Dendritic cell treated with granulocyte-macrophage colony-stimulating factor and Interleukin-4, amounts not matched to agents 40 ng/mL and 50 ng/mL, for 4 days (primary cell): ENCODE data around the gene TFDP1.

Experiments
- H3K27ac Mint-ChIP-seq: one replicate; pipeline ENCODE4 v1.8.0; 2022; ENCODE audit warnings: mild to moderate bottlenecking, mixed read lengths
- H3K27me3 Mint-ChIP-seq: one replicate; pipeline ENCODE4 v1.8.0; 2022; ENCODE audit warnings: mild to moderate bottlenecking, mixed read lengths
- H3K36me3 Mint-ChIP-seq: one replicate; pipeline ENCODE4 v1.8.0; 2022; ENCODE audit warnings: low read depth, mixed read lengths
- H3K4me1 Mint-ChIP-seq: one replicate; pipeline ENCODE4 v1.8.0; 2022; ENCODE audit warnings: low read depth, mixed read lengths
- H3K4me3 Mint-ChIP-seq: one replicate; pipeline ENCODE4 v1.8.0; 2022; ENCODE audit warnings: mild to moderate bottlenecking, moderate library complexity, mixed read lengths
- H3K9me3 Mint-ChIP-seq: one replicate; pipeline ENCODE4 v1.8.0; 2022; ENCODE audit warnings: mixed read lengths
- intact Hi-C: fragments of 100-400 bp; cut with micrococcal nuclease; formaldehyde crosslinking; loops from one replicate; pipeline ENCODE4 v1.15.0; 2022

TFDP1 gene

DNA sequence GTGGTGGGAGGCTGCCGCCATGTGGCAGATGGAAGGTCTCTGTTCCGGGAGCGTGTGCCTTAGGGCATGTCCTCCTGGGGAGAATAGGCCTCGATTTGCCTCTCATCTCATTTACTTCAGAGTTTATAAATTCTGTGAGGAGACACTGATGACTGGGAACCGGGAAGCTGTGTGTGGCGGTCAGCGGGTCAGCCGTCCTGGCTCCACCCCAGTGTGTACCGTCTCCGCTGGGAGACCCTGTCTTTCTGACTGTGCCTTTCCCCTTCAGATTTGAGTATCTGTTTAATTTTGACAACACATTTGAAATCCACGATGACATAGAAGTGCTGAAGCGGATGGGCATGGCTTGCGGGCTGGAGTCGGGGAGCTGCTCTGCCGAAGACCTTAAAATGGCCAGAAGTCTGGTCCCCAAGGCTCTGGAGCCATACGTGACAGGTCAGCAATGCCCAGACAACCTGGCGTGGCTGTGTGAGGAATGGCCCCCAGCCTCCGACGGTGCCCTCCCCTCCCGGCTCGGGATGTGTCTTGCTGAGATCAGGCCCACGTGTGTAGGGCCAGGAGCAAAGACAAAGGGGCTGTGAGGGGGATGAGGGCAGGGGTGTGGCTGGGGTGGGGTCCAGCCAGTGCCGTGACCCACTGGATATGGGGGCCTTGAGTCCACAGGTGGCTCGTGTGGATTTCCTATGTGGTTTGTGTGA is 51.9 kb downstream of the TFDP1 start:
- Mint-ChIP-seq H3K4me1 (no peaks in the 10 kb centered on the region), H3K27ac (no peak overlapping the region), H3K9me3 (peaks cover 43% of the 10 kb centered on the region), H3K4me3 (no peak overlapping the region), H3K36me3 (peaks cover 99% of the 10 kb centered on the region), H3K27me3 (no peaks in the 10 kb centered on the region)
- intact Hi-C loops = no loop called here

DNA sequence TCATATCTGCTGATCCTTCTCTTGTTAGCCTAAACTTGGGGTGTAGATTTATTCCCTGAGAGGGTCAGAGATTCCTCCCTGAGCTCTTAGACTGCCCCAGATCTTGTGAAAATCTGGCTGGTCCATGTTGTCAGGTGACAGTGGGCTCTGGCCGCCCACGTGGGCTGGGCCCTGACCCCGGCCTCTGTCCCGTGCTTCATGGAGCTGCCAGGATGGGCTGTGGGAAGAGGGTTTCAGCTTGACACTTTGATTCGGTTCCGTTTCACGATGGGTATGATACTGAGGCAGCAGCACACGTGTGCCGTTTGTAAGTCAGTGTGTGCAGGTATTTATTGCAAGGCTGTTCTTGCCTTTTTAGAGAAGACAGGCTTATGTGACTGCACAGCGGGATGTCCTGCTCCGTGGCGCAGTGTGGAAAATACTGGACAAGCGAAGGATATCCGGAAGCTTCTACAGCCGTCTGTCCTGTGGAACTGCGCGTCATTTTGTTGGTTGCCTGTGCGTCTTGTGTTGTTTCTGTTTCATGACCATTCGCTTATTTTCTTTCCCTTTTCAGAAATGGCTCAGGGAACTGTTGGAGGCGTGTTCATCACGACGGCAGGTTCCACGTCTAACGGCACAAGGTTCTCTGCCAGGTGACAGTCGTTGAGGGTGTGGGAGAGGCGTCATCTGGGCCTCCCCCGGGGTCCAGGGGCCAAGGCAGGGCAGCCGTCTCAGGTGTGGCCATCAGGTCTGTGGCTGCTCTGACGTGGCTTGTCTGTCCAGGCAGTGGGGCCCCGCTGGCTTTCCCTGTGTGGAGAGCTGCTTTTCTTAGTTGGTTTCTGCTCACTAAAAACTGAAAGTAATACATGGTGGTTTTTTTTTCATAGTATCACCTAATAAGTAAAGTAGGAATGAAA is 53.0 kb downstream of the TFDP1 start:
- Mint-ChIP-seq H3K36me3 (peaks cover 99% of the 10 kb centered on the region), H3K27me3 (no peaks in the 10 kb centered on the region)
- intact Hi-C loops = no loop called here

DNA sequence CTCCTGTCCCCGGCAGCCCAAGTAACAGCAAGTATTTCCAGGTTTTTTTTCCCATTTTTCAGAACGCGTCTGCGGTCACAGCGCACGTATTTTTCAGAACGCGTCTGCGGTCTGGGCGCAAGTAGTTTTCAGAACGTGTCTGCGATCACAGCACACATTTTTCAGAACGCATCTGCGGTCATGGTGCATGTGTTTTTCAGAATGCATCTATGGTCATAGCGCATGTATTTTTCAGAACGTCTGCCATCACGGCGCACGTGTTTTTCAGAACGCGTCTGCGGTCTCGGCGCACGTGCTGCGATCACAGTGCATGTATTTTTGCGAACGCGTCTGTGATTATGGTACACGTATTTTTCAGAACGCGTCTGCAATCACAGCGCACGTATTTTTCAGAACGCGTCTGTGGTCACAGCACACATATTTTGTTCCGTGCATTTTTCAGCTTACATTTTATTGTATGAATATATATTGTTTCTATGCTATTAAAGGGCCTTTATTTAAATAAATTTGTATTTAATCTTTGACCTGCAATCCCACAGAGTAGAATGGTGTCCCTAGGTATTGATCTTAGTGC is 53.7 kb downstream of the TFDP1 start:
- no peaks in the 10 kb centered on the region for H3K4me1 Mint-ChIP-seq
- peaks cover 94% of the 10 kb centered on the region for H3K36me3 Mint-ChIP-seq
- H3K27me3 Mint-ChIP-seq = no peaks in the 10 kb centered on the region
- no peak overlapping the region for H3K4me3 Mint-ChIP-seq
- no peak overlapping the region for H3K27ac Mint-ChIP-seq
- intact Hi-C loops = no loop called here
- peaks cover 62% of the 10 kb centered on the region for H3K9me3 Mint-ChIP-seq

More for the DNA sequence above, 53.0 kb downstream of the TFDP1 start:
- no peak overlapping the region for H3K4me3 Mint-ChIP-seq
- H3K27ac Mint-ChIP-seq = no peak overlapping the region
- H3K4me1 Mint-ChIP-seq = no peaks in the 10 kb centered on the region
- peaks cover 54% of the 10 kb centered on the region for H3K9me3 Mint-ChIP-seq

DNA sequence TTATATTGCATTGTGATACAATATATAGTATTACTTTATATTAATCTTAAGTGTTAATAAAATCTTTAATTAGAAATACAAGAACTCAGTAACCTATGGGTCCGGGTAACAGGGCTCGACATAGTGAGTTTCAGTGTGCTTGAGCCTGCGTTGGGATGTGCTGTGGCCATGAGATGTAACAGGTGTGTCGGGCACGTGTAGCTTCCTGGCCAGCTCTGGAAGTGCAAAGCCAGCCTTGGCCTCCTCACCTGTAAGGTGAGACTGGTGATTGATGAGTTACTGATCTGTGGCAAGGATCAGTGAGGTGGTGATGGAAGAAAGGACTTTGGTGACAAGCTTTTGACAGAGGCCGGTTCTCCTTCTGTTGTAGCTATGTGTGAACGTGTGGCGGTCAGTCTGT is 54.3 kb downstream of the TFDP1 start:
- Mint-ChIP-seq H3K36me3 (peaks cover 88% of the 10 kb centered on the region), H3K27ac (no peak overlapping the region), H3K9me3 (peaks cover 65% of the 10 kb centered on the region), H3K27me3 (no peaks in the 10 kb centered on the region), H3K4me3 (no peak overlapping the region), H3K4me1 (no peaks in the 10 kb centered on the region)
- intact Hi-C loops = no loop called here

DNA sequence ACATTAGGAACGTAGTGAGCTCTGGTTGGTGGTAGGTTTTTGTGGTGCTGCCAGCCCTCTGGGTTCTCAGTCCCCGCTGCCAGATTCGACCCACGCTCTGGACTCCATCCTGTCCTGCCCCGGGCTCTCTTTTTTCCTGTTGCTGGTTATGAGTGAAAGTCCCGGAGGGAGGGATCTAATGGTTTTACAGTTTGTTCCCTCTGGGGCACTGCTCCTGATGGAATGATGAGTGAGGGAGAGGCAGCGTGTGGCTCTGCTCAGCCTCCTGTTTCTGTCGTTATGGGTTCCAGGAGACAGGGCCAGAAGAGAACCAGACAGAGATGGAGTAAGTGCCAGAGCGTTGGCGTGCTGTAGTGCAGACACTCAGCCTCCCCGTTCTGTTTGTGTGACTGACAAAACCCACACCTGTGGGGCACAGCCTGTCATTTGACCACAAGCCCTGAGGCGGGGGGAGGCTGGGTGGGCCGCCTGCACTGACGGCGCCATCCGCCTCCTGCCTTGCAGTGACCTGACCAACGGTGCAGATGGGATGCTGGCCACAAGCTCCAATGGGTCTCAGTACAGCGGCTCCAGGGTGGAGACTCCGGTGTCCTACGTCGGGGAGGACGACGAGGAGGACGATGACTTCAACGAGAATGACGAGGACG is 55.2 kb downstream of the TFDP1 start:
- intact Hi-C loops = no loop called here
- Mint-ChIP-seq H3K4me3 (no peak overlapping the region), H3K27ac (no peak overlapping the region), H3K9me3 (peaks cover 72% of the 10 kb centered on the region), H3K36me3 (peaks cover 79% of the 10 kb centered on the region), H3K27me3 (no peaks in the 10 kb centered on the region), H3K4me1 (no peaks in the 10 kb centered on the region)

DNA sequence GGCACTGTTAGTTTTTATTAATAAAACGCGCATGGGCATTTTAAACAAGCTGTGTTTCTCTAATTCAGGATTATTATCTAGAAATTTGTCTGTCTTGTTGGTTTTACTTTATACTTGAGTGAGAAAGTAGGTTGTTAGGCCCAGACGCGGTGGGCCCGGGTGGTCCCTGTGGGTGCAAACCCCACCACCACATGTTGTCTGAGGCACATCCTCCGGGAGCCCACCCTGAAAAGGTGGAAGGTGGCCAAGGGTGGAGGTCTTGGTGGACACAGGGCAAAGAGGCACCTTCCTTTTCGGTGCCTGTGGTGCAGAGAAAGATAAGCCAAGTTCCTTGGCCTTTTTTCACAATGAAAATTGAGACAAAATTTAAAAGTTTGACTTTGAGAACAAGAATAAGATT is 56.9 kb downstream of the TFDP1 start:
- intact Hi-C loops = no loop called here
- Mint-ChIP-seq H3K36me3 (peaks cover 62% of the 10 kb centered on the region), H3K4me1 (peaks cover 2% of the 10 kb centered on the region), H3K27me3 (peaks cover 2% of the 10 kb centered on the region), H3K4me3 (no peak overlapping the region), H3K9me3 (peaks cover 78% of the 10 kb centered on the region), H3K27ac (no peak overlapping the region)

DNA sequence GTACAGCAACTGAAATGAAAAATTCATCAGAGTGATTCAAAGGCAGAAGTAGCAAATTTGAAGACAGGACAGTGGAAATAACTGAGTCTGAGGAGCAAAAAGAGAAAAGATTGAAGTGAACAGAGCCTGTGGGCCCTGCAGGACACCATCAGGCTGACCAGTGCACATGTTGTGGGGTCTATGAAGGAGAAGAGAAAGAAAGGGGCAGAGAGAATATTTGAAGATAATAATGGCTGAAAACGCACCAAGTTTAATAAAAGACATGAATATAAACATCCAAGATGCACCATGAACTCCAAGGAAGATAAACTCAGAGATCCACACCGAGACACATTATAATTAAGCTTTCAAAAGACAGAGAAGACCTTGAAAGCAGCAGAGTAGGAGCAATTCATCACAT is 58.0 kb downstream of the TFDP1 start:
- intact Hi-C loops = no loop called here
- no peak overlapping the region for H3K27ac Mint-ChIP-seq
- H3K4me1 Mint-ChIP-seq = peaks cover 14% of the 10 kb centered on the region
- H3K9me3 Mint-ChIP-seq = peaks cover 80% of the 10 kb centered on the region
- peaks cover 51% of the 10 kb centered on the region for H3K36me3 Mint-ChIP-seq
- no peak overlapping the region for H3K4me3 Mint-ChIP-seq
- H3K27me3 Mint-ChIP-seq = peaks cover 5% of the 10 kb centered on the region

DNA sequence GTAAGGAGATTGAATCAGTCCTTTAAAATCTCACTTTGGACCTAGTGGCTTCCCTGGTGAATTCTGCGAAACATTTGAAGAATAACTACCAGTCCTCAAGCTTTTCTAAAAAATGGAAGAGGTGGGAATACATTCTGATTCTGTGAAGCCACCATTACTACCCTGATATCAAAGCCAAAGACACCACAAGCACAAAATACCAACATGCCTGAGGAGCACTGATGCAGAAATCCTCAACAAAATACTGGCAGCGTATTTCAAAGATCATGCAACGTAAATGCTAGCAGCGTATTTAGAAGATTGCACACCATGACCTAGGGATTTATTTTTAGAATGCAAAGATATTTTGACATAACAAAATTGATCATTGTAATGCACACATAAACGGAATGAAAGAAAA is 59.0 kb downstream of the TFDP1 start:
- Mint-ChIP-seq H3K4me3 (no peak overlapping the region), H3K27ac (no peak overlapping the region), H3K9me3 (peaks cover 81% of the 10 kb centered on the region), H3K27me3 (peaks cover 5% of the 10 kb centered on the region), H3K36me3 (peaks cover 41% of the 10 kb centered on the region), H3K4me1 (peaks cover 22% of the 10 kb centered on the region)
- intact Hi-C loops = no loop called here

DNA sequence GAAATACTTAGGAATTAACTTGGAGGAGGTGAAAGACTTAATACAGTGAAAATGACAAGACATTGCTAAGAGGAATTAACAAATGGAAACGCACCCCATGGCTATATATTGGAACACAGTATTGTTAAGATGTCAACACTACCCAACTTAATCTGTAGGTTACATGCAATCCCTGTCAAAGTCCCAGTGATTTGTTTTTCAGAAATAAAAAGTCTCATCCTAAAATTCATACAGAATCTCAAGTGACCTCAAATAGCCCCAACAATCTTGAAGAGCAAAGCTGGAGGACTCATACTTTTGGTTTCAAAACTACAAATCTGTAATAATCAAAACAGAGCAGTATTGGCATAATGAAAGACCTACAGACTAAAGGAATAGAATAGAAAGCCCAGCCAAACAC is 60.2 kb downstream of the TFDP1 start:
- H3K27ac Mint-ChIP-seq = no peak overlapping the region
- peaks cover 5% of the 10 kb centered on the region for H3K27me3 Mint-ChIP-seq
- intact Hi-C loops = no loop called here
- H3K36me3 Mint-ChIP-seq = peaks cover 29% of the 10 kb centered on the region
- H3K9me3 Mint-ChIP-seq = peaks cover 69% of the 10 kb centered on the region
- peaks cover 22% of the 10 kb centered on the region for H3K4me1 Mint-ChIP-seq
- no peak overlapping the region for H3K4me3 Mint-ChIP-seq

DNA sequence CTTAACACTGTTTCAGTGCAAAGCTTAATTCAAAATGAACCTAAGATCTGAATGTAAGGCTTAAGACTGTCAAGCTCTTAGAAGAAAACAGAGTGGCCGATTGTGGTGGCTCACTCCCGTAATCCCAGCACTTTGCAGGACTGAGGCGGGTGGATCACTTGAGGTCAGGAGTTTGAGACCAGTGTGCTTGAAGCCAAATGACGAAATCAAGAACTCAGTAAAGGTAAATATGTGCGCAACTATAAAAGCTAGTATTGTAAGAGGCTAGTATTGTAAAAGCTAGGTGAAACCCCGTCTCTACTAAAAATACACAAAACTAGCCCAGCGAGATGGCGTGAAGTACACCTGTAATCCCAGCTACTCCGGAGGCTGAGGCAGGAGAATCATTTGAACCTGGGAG is 60.8 kb downstream of the TFDP1 start:
- intact Hi-C loops = no loop called here
- Mint-ChIP-seq H3K27ac (no peak overlapping the region), H3K4me1 (peaks cover 22% of the 10 kb centered on the region), H3K36me3 (peaks cover 24% of the 10 kb centered on the region), H3K9me3 (peaks cover 64% of the 10 kb centered on the region), H3K4me3 (no peak overlapping the region), H3K27me3 (peaks cover 5% of the 10 kb centered on the region)

DNA sequence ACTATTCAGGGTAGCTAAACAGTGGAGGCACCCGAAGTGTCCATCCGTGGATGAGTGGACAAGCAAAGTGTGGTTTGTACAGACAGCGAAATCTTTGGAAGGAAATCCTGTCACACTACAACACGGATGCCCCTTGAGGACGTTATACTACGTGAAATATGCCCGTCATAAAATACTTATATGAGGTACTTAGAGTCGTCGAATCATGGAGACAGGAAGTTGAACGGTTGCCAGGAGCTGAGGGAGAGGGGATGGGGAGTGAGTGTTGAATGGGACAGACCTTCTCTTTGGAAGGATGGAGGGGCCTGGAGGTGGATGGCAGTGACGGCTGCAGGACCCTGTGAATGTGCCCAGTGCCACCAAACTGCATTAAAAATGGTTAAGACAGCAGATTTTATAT is 61.8 kb downstream of the TFDP1 start:
- H3K4me1 Mint-ChIP-seq = peaks cover 22% of the 10 kb centered on the region
- H3K9me3 Mint-ChIP-seq = peaks cover 54% of the 10 kb centered on the region
- intact Hi-C loops = no loop called here
- peaks cover 14% of the 10 kb centered on the region for H3K36me3 Mint-ChIP-seq
- H3K27me3 Mint-ChIP-seq = peaks cover 5% of the 10 kb centered on the region
- no peak overlapping the region for H3K27ac Mint-ChIP-seq
- H3K4me3 Mint-ChIP-seq = no peak overlapping the region

DNA sequence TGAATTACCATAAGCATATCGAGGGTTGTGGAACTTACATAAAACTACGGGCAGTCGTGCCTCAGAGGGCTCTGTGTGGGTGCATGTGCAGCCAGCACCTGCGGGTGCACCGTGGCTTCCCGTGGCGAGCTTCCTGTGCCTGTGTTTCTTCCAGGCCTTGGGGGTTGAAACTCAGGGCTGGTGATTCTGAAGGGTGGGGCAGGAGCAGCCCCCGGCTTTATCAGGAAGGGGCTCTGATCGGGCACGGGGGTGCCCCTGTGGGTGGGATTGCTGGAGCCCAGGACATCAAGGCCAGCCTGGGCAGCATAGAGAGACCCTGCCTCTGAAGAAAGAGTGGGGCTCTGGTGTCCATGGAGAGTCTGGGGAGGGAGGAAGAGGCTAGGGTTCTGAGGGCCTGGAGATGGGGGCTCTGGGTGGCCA is 62.4 kb downstream of the TFDP1 start:
- no peak overlapping the region for H3K4me3 Mint-ChIP-seq
- H3K9me3 Mint-ChIP-seq = peaks cover 49% of the 10 kb centered on the region
- H3K27ac Mint-ChIP-seq = peak overlapping the region; percentile 78
- intact Hi-C loops = no loop called here
- peaks cover 8% of the 10 kb centered on the region for H3K36me3 Mint-ChIP-seq
- peaks cover 22% of the 10 kb centered on the region for H3K4me1 Mint-ChIP-seq
- peaks cover 5% of the 10 kb centered on the region for H3K27me3 Mint-ChIP-seq

DNA sequence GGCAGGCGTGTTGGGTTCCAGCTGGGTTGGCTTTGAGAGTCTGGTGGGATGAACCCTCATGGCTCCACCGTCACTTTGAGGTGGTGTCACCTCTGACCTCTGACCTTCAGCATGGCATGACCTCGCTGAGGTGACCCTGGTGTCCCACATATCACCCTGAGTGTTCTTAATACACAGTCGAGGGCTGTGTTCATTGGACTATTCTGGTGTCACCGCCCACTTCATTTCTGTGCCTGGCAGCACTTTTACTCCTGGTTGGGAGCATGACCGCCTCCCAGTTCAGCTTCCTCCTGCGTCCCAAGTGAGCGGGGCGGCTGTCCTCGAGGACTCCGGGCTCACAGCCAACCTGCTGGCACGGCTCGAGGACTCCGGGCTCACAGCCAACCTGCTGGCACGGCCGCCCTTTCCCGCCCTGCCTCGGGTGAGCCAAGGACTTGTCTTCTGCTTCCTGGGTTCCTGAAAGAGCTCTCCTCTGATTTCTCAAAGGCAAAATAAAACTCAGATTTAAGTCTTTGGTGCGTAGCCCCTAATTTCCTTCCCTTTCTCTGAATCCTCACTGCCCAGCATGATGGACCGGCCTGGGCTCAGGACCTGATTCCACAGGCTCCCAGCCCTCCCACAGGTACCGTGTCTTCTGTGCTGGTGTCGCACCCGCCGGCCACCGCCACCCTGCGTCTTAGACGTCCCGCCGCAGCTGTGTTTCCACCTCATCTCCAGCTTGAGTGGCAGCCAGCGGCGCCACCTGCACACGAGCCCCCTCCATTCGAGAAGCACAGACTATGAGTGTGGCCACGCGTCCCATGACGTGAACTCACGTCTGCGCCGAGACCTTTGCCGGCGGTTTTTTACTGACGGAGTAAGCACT is 63.0 kb downstream of the TFDP1 start:
- H3K27ac Mint-ChIP-seq = peak overlapping the region; percentile 78
- H3K4me3 Mint-ChIP-seq = no peak overlapping the region
- peaks cover 2% of the 10 kb centered on the region for H3K36me3 Mint-ChIP-seq
- peaks cover 42% of the 10 kb centered on the region for H3K9me3 Mint-ChIP-seq
- peaks cover 22% of the 10 kb centered on the region for H3K4me1 Mint-ChIP-seq
- intact Hi-C loops = no loop called here
- H3K27me3 Mint-ChIP-seq = peaks cover 5% of the 10 kb centered on the region
